H1 (cell line): ENCODE results near the gene CEP72. TPM values are rescaled to one million over a fixed set of nuclear protein-coding genes. Genes with fewer than 3 reads are reported as not detected.

Experiments
- CTCF ChIA-PET: fragments of 300-600 bp; sonication (Branson Sonifier 250); formaldehyde crosslinking; loops from one replicate; lab custom pipeline; 2021; ENCODE audit not compliant: partially characterized antibody; lab: Charles Lee
- POLR2A ChIA-PET: fragments of 300-600 bp; sonication (Branson Sonifier 250); formaldehyde crosslinking; loops from one replicate; lab custom pipeline; 2021; ENCODE audit warnings: inconsistent platforms; ENCODE audit not compliant: partially characterized antibody; lab: Charles Lee
- DNase-seq, 2 experiments: peaks; one replicate each; pipeline versions ENCODE4 v3.0.0 to v3.0.0-alpha.2; 2010 to 2022; ENCODE audit warnings: low spot score in 2 of 2, low read depth in 1 of 2, mixed read lengths in 1 of 2
- FAIRE-seq: peaks from 2 replicates; lab custom pipeline; 2011; peaks lifted over from hg19 to GRCh38; lab: Jason Lieb, UNC
- H2AFZ ChIP-seq: 2 replicates; pipeline ENCODE4 v1.8.1; 2012; ENCODE audit warnings: low read length, inconsistent platforms
- H2AK5ac ChIP-seq: 2 replicates; pipeline ENCODE4 v1.6.1; 2013; ENCODE audit warnings: low read depth, low read length
- H2BK120ac ChIP-seq: replicated peaks from 2 replicates; pipeline ENCODE3; 2013; ENCODE audit warnings: low read depth, low read length, inconsistent platforms
- H2BK12ac ChIP-seq: 2 replicates; pipeline ENCODE4 v1.6.1; 2013; ENCODE audit warnings: low read depth, low read length
- H2BK15ac ChIP-seq: 2 replicates; pipeline ENCODE4 v1.6.1; 2013; ENCODE audit warnings: low read length
- H2BK20ac ChIP-seq: 2 replicates; pipeline ENCODE4 v1.6.1; 2013; ENCODE audit warnings: low read length
- H2BK5ac ChIP-seq: 2 replicates; pipeline ENCODE4 v1.6.1; 2013; ENCODE audit warnings: low read depth, low read length
- H3K14ac ChIP-seq: 2 replicates; pipeline ENCODE4 v1.6.1; 2013; ENCODE audit warnings: inconsistent platforms; ENCODE audit not compliant: insufficient read length
- H3K18ac ChIP-seq: 2 replicates; pipeline ENCODE4 v1.6.1; 2013; ENCODE audit warnings: low read length; ENCODE audit errors: extremely low read depth
- H3K23ac ChIP-seq: 2 replicates; pipeline ENCODE4 v1.6.1; 2013; ENCODE audit warnings: inconsistent platforms; ENCODE audit not compliant: insufficient read length
- H3K23me2 ChIP-seq: 2 replicates; pipeline ENCODE4 v1.6.1; 2013; ENCODE audit warnings: low read depth, low read length
- H3K27ac ChIP-seq: 2 replicates; pipeline ENCODE4 v1.6.1; 2011; ENCODE audit warnings: low read depth, low read length, inconsistent platforms
- H3K27me3 ChIP-seq, 4 experiments: replicated peaks in 1 of 4; 1 replicate in 1 of 4; 2 replicates in 3 of 4; pipeline versions ENCODE4 v1.6.1 to v1.8.1; 2011 to 2013; ENCODE audit warnings: low read length in 3 of 4, mild to moderate bottlenecking in 3 of 4, inconsistent platforms in 2 of 4, mixed read lengths in 2 of 4, moderate library complexity in 1 of 4; ENCODE audit not compliant: control insufficient read depth in 3 of 4, insufficient read depth in 3 of 4; ENCODE audit errors: extremely low read depth in 1 of 4
- H3K36me3 ChIP-seq, 4 experiments: 2 replicates each; pipeline versions ENCODE4 v1.6.1 to v1.8.1; 2011 to 2013; ENCODE audit warnings: mild to moderate bottlenecking in 4 of 4, low read length in 3 of 4, moderate library complexity in 2 of 4, control low read depth in 1 of 4, inconsistent platforms in 1 of 4; ENCODE audit not compliant: insufficient read depth in 4 of 4, control insufficient read depth in 2 of 4
- H3K4ac ChIP-seq: replicated peaks from 2 replicates; pipeline ENCODE3; 2013; ENCODE audit warnings: low read length, low read depth, mixed read lengths, inconsistent platforms; ENCODE audit not compliant: insufficient read length
- H3K4me1 ChIP-seq, 4 experiments: replicated peaks in 1 of 4; 1 replicate in 1 of 4; 2 replicates in 3 of 4; pipeline versions ENCODE4 v1.6.1 to v1.8.1; 2011 to 2013; ENCODE audit warnings: low read length in 3 of 4, inconsistent platforms in 2 of 4, mixed read lengths in 1 of 4; ENCODE audit not compliant: insufficient read depth in 4 of 4, control insufficient read depth in 3 of 4
- H3K4me2 ChIP-seq, 2 experiments: 2 replicates each; pipeline versions ENCODE4 v1.6.1 to v1.8.1; 2011 to 2013; ENCODE audit warnings: low read depth in 2 of 2, low read length in 2 of 2, control low read depth in 1 of 2, inconsistent platforms in 1 of 2, mild to moderate bottlenecking in 1 of 2; ENCODE audit not compliant: insufficient read depth in 1 of 2
- H3K4me3 ChIP-seq, 4 experiments: fragments of 200-600, 300-600 bp in 1 of 4; sonication (generic), shearing (Covaris generic), sonication (Bioruptor Twin) in 1 of 4; 2 replicates each; pipeline versions ENCODE4 v1.5.1 to v1.8.1; 2011 to 2016; ENCODE audit warnings: low read length in 4 of 4, low read depth in 3 of 4, control low read depth in 2 of 4, inconsistent platforms in 2 of 4, mild to moderate bottlenecking in 2 of 4, mixed read lengths in 1 of 4, moderate library complexity in 1 of 4; ENCODE audit not compliant: insufficient read depth in 2 of 4; ENCODE audit errors: extremely low read depth in 1 of 4
- H3K56ac ChIP-seq: replicated peaks from 2 replicates; pipeline ENCODE3; 2013; ENCODE audit warnings: low read depth, mild to moderate bottlenecking, mixed read lengths, low read length, inconsistent platforms; ENCODE audit not compliant: insufficient read length
- H3K79me1 ChIP-seq: 2 replicates; pipeline ENCODE4 v1.6.1; 2013; ENCODE audit warnings: low read depth, low read length, control low read depth
- H3K79me2 ChIP-seq, 2 experiments: 2 replicates each; pipeline versions ENCODE4 v1.6.1 to v1.8.1; 2012 to 2013; ENCODE audit warnings: low read length in 2 of 2, mild to moderate bottlenecking in 2 of 2, inconsistent platforms in 1 of 2; ENCODE audit not compliant: insufficient read depth in 2 of 2, control insufficient read depth in 1 of 2
- H3K9ac ChIP-seq, 4 experiments: replicated peaks in 1 of 4; 1 replicate in 1 of 4; 2 replicates in 3 of 4; pipeline versions ENCODE4 v1.6.1 to v1.8.1; 2011 to 2013; ENCODE audit warnings: low read depth in 3 of 4, low read length in 3 of 4, control low read depth in 2 of 4, mild to moderate bottlenecking in 2 of 4, moderate library complexity in 2 of 4, inconsistent platforms in 1 of 4; ENCODE audit errors: extremely low read depth in 1 of 4
- H3K9me3 ChIP-seq, 2 experiments: 2 replicates each; pipeline versions ENCODE4 v1.6.1 to v1.8.1; 2012 to 2013; ENCODE audit warnings: mild to moderate bottlenecking in 2 of 2, moderate library complexity in 2 of 2, control low read depth in 1 of 2, inconsistent platforms in 1 of 2, low read depth in 1 of 2, low read length in 1 of 2, mixed read lengths in 1 of 2; ENCODE audit not compliant: insufficient read depth in 2 of 2
- H4K20me1 ChIP-seq, 2 experiments: replicated peaks in 1 of 2; 2 replicates each; pipeline versions ENCODE3 to v1.8.1; 2011 to 2013; ENCODE audit warnings: inconsistent platforms in 2 of 2, low read length in 2 of 2, mild to moderate bottlenecking in 1 of 2; ENCODE audit not compliant: insufficient read depth in 2 of 2, control insufficient read depth in 1 of 2
- H4K5ac ChIP-seq: 2 replicates; pipeline ENCODE4 v1.6.1; 2013; ENCODE audit warnings: low read length, low read depth, mixed read lengths, inconsistent platforms; ENCODE audit not compliant: insufficient read length
- H4K8ac ChIP-seq: 2 replicates; pipeline ENCODE4 v1.8.0; 2013; ENCODE audit warnings: mild to moderate bottlenecking, moderate library complexity, low read length, inconsistent platforms; ENCODE audit not compliant: insufficient read depth; ENCODE audit errors: extremely low read depth
- H4K91ac ChIP-seq: replicated peaks from 2 replicates; pipeline ENCODE3; 2013; ENCODE audit warnings: low read length, mixed read lengths, inconsistent platforms; ENCODE audit not compliant: insufficient read length
- PHF8 ChIP-seq: fragments of 200-600 bp; sonication (generic); conservative IDR thresholded peaks from 2 replicates; pipeline ENCODE4 v1.7.1; 2012; ENCODE audit warnings: low read depth, mild to moderate bottlenecking, inconsistent platforms, low read length, moderate library complexity
- POLR2AphosphoS5 ChIP-seq: IDR thresholded peaks from 2 replicates; pipeline ENCODE4 v1.6.1; 2011; ENCODE audit warnings: low read depth, low read length
- SIRT6 ChIP-seq: IDR thresholded peaks from one replicate; pipeline ENCODE4 v1.7.1; 2012; ENCODE audit warnings: low read length, inconsistent platforms
- TAF1 ChIP-seq: IDR thresholded peaks from 2 replicates; pipeline ENCODE4 v1.6.1; 2011; ENCODE audit warnings: mild to moderate bottlenecking, low read depth, low read length
- YY1 ChIP-seq: IDR thresholded peaks from 2 replicates; pipeline ENCODE4 v1.6.1; 2011; ENCODE audit warnings: low read depth, mild to moderate bottlenecking, low read length
- WGBS, 2 experiments: shearing (Covaris generic) in 1 of 2; methylation state at CpG; one replicate each; pipeline versions ENCODE4 v1.1.6 to v1.1.7; 2013 to 2015; ENCODE audit warnings: low lambda C conversion rate in 2 of 2, mixed read lengths in 2 of 2, inconsistent platforms in 1 of 2, low coverage in 1 of 2, missing lambda C conversion rate in 1 of 2; ENCODE audit not compliant: insufficient replicate concordance in 2 of 2, insufficient coverage in 1 of 2, insufficient read length in 1 of 2; ENCODE audit errors: extremely low coverage in 1 of 2, missing lambda C conversion rate in 1 of 2; 5-methylcytosine and 5-hydroxymethylcytosine counted together
- polyA plus RNA-seq, 7 experiments: library from polyadenylated mRNA; depleted of rRNA in 3 of 7; stranded (reverse) in 5 of 7; unstranded in 2 of 7; fragments of >200 nt in 5 of 7; fragments of 200-250 nt in 2 of 7; gene quantifications; 1 replicate in 5 of 7; 2 replicates in 1 of 7; 4 replicates in 1 of 7; pipeline versions ENCODE4 v1.2.1 to v1.2.3, GENCODE V29; 2011 to 2013; ENCODE audit warnings: missing spikeins in 2 of 7, mixed read lengths in 2 of 7
- total RNA-seq: library from RNA; stranded (reverse); fragmentation: NEBNext Ultra II Directional; extraction: Animal tissue kit (Norgen Biotek cat#: 25700); gene quantifications from 2 replicates; pipeline ENCODE4 v1.2.1, GENCODE V29; 2021

The CEP72 gene
- total and polyA plus RNA-seq, 2 of the 8 experiments (the other 6 are each of a cell fraction or from before 2014, with no cell fraction given) = 13.1 to 19.6 TPM

- Histone ChIP-seq H3K27ac (no peak overlapping the region), H3K4ac (no peak overlapping the region), H3K18ac (no peak overlapping the region), H3K23me2 (no peaks in the 10 kb centered on the region), H3K56ac (no peak overlapping the region), H4K91ac (no peak overlapping the region), H3K9me3 (peaks cover 4% of the 10 kb centered on the region in 2 experiments; a peak in 3 of 4 replicates), H4K5ac (no peak overlapping the region), H2BK12ac (no peak overlapping the region), H2BK120ac (no peak overlapping the region), H2AK5ac (no peak overlapping the region), H2BK20ac (no peak overlapping the region), H3K14ac (no peak overlapping the region), H3K4me2 (no peak overlapping the region), H4K8ac (no peak overlapping the region; the same call in 1 of the 2 replicates), H2BK15ac (no peak overlapping the region), H4K20me1 (no peaks in the 10 kb centered on the region), H3K4me1 (peaks cover 0 to 2% (median 0%) of the 10 kb centered on the region in 4 experiments; a peak in 1 of 7 replicates), H3K27me3 (no peaks in the 10 kb centered on the region), H3K4me3 (no peak overlapping the region), H3K79me2 (no peaks in the 10 kb centered on the region), H3K36me3 (no peaks in the 10 kb centered on the region), H2AFZ (no peak overlapping the region), H3K23ac (no peak overlapping the region), H3K9ac (no peak overlapping the region), H3K79me1 (no peaks in the 10 kb centered on the region), H2BK5ac (no peak overlapping the region)
- ChIA-PET POLR2A (no interaction called here), CTCF (no interaction called here)
- DNase-seq = no peak
- 90% methylated on average over 16 of the region's 16 CpGs; no CpG with 5 or more reads in 1 of the 2 experiments for WGBS, 2 experiments
- TF ChIP-seq TAF1 (no peak), SIRT6 (no peak), YY1 (no peak), PHF8 (no peak), POLR2AphosphoS5 (no peak)
- FAIRE-seq = no peak
Measured at GRCh38 chr5:574906-575305, 37.2 kb upstream of the CEP72 start.
